GM21717 (cell line): ENCODE measurements around the gene AJAP1.
"Not testable (repeated sequence)": the region's sequence is repeated elsewhere in the genome, so short reads cannot be mapped to it uniquely, and the experiment has no call there.

Source experiments
- ATAC-seq: cut with Tn5 transposase; IDR thresholded peaks from one replicate; pipeline ENCODE4 v1.9.1; 2021; ENCODE audit warnings: mild to moderate bottlenecking, moderate library complexity; ENCODE audit not compliant: unreplicated experiment

The AJAP1 gene

GRCh38 chr1:4653796-4654725 is at the start of gene AJAP1:
TSS of gene AJAP1 (plus strand) at chr1:4654609. CDS start at chr1:4655426, 817 bp downstream.
- no peak for ATAC-seq

- no peak for ATAC-seq
Measured at GRCh38 chr1:4605158-4605557, 49.3 kb upstream of the AJAP1 start.

- ATAC-seq = no peak
Measured at GRCh38 chr1:4611563-4612341, 42.7 kb upstream of the AJAP1 start.

GRCh38 chr1:4612991-4613390 is 41.4 kb upstream of the AJAP1 start:
- ATAC-seq = no peak

GRCh38 chr1:4613606-4614370 is 40.6 kb upstream of the AJAP1 start:
- no peak for ATAC-seq

- no peak for ATAC-seq
Measured at GRCh38 chr1:4614371-4615137, 39.9 kb upstream of the AJAP1 start.

- ATAC-seq = no peak
Measured at GRCh38 chr1:4615138-4615470, 39.3 kb upstream of the AJAP1 start.

GRCh38 chr1:4615501-4615900 is 38.9 kb upstream of the AJAP1 start:
- no peak for ATAC-seq

- no peak for ATAC-seq
Measured at GRCh38 chr1:4616831-4617465, 37.5 kb upstream of the AJAP1 start.

- no peak for ATAC-seq
Measured at GRCh38 chr1:4617506-4617905, 36.9 kb upstream of the AJAP1 start.

- not testable (repeated sequence) for ATAC-seq
Measured at GRCh38 chr1:4618827-4619226, 35.6 kb upstream of the AJAP1 start.

- no peak for ATAC-seq
Measured at GRCh38 chr1:4621646-4622045, 32.8 kb upstream of the AJAP1 start.

- ATAC-seq = no peak
Measured at GRCh38 chr1:4622821-4623220, 31.6 kb upstream of the AJAP1 start.

GRCh38 chr1:4624141-4624715 is 30.2 kb upstream of the AJAP1 start:
- no peak for ATAC-seq

GRCh38 chr1:4624801-4625200 is 29.6 kb upstream of the AJAP1 start:
- ATAC-seq = no peak

GRCh38 chr1:4626061-4626460 is 28.3 kb upstream of the AJAP1 start:
- no peak for ATAC-seq

- no peak for ATAC-seq
Measured at GRCh38 chr1:4626560-4627319, 27.7 kb upstream of the AJAP1 start.

- ATAC-seq = no peak
Measured at GRCh38 chr1:4627353-4627752, 27.1 kb upstream of the AJAP1 start.

- no peak for ATAC-seq
Measured at GRCh38 chr1:4628992-4629391, 25.4 kb upstream of the AJAP1 start.
